Measurements from ENCODE around the gene RBBP6.

DNA sequence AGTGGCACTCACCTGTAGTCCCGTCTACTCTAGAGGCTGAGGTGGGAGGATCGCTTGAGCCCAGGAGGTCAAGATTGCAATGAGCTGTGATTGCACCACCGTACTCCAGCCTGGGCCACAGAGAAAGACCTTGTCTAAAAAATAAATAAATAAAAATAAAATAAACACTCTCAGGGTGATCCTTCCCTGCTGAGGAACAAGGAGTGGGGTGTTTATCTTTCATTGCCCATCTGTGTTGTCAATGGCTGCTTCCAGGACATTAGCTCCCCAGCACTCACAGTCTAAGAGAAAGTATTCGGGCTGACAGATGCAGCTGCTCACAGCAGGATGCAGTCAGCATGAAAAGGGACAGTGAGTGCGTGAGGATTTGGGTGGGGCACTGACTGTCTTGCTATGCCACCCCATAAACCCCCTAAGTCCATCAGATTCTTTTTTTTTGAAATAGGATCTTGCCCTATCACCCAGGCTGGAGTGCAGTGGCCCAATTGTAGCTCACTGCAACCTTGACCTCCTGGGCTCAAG is 31.3 kb upstream of the RBBP6 start:
- TF ChIP-seq, protein P1, sequence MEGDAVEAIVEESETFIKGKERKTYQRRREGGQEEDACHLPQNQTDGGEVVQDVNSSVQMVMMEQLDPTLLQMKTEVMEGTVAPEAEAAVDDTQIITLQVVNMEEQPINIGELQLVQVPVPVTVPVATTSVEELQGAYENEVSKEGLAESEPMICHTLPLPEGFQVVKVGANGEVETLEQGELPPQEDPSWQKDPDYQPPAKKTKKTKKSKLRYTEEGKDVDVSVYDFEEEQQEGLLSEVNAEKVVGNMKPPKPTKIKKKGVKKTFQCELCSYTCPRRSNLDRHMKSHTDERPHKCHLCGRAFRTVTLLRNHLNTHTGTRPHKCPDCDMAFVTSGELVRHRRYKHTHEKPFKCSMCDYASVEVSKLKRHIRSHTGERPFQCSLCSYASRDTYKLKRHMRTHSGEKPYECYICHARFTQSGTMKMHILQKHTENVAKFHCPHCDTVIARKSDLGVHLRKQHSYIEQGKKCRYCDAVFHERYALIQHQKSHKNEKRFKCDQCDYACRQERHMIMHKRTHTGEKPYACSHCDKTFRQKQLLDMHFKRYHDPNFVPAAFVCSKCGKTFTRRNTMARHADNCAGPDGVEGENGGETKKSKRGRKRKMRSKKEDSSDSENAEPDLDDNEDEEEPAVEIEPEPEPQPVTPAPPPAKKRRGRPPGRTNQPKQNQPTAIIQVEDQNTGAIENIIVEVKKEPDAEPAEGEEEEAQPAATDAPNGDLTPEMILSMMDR (conservative IDR thresholded peaks at IDR 0.05), result no peak
- TF ChIP-seq EZH2 (IDR thresholded peaks at IDR 0.05; ENCODE audit: low read depth), result no peak

Measured in PC-9 (cell line).